DLD1 (cell line): ENCODE measurements around the gene NEURL1.

ENCODE experiments used
- in situ Hi-C: cut with HindIII; loops from 2 replicates; pipeline ENCODE4 v1.10.0; 2017; ENCODE audit warnings: low sequenced_read_pairs

The NEURL1 gene

GRCh38 chr10:103638948-103639347, 145.4 kb downstream of the NEURL1 start:
- in situ Hi-C loops = no loop called here

GRCh38 chr10:103640436-103641181, 147.1 kb downstream of the NEURL1 start:
- in situ Hi-C loops = no loop called here

- in situ Hi-C loops = no loop called here
Measured at GRCh38 chr10:103641326-103641725, 147.8 kb downstream of the NEURL1 start.
